GM12878 (cell line): ENCODE results near the gene SLC2A4.

ENCODE experiments used
- CHD2 ChIP-seq: IDR thresholded peaks from 2 replicates; pipeline ENCODE4 v1.6.1; 2011; ENCODE audit warnings: low read depth, low read length, improper control_type of control experiment, borderline replicate concordance
- HDAC2 ChIP-seq: fragments of 200-600 bp; sonication (generic); IDR thresholded peaks from 2 replicates; pipeline ENCODE4 v1.6.1; 2017
- NFIC ChIP-seq: IDR thresholded peaks from 2 replicates; pipeline ENCODE4 v1.6.1; 2012; ENCODE audit warnings: low read depth, mild to moderate bottlenecking, inconsistent platforms, low read length, moderate library complexity
- USF2 ChIP-seq: IDR thresholded peaks from 2 replicates; pipeline ENCODE4 v1.6.1; 2011; ENCODE audit warnings: low read depth, low read length, improper control_type of control experiment, borderline replicate concordance

GRCh38 chr17:7260651-7261378 lies 20.7 kb upstream of the SLC2A4 start:
- TF ChIP-seq CHD2 (no peak), NFIC (no peak), USF2 (no peak), HDAC2 (no peak)
